Mesenchymal stem cell (in vitro differentiated cells and primary cell): ENCODE results near the gene KYAT1.

Source experiments
- DNase-seq: peaks from one replicate; pipeline ENCODE4 v3.0.0-alpha.2; 2013
- H2AFZ ChIP-seq: one replicate; pipeline ENCODE4 v1.6.1; 2013; ENCODE audit warnings: low read depth, mild to moderate bottlenecking, control low read depth, inconsistent platforms, low read length, moderate library complexity
- H2AK5ac ChIP-seq: 2 replicates; pipeline ENCODE4 v1.6.1; 2013; ENCODE audit warnings: low read length, moderate library complexity, mild to moderate bottlenecking, inconsistent platforms; ENCODE audit not compliant: severe bottlenecking
- H2BK120ac ChIP-seq: one replicate; pipeline ENCODE4 v1.6.1; 2013; ENCODE audit warnings: low read depth, mild to moderate bottlenecking, inconsistent platforms, low read length, moderate library complexity
- H2BK12ac ChIP-seq, 2 experiments: one replicate each; pipeline ENCODE4 v1.6.1; 2013; ENCODE audit warnings: inconsistent platforms in 2 of 2, low read length in 2 of 2, mild to moderate bottlenecking in 2 of 2, moderate library complexity in 2 of 2, control low read depth in 1 of 2
- H2BK15ac ChIP-seq: one replicate; pipeline ENCODE4 v1.6.1; 2013; ENCODE audit warnings: mild to moderate bottlenecking, low read depth, inconsistent platforms; ENCODE audit not compliant: poor library complexity, severe bottlenecking
- H2BK5ac ChIP-seq: 2 replicates; pipeline ENCODE4 v1.6.1; 2013; ENCODE audit warnings: low read depth, mild to moderate bottlenecking, low read length, control low read depth, inconsistent platforms; ENCODE audit not compliant: poor library complexity, severe bottlenecking
- H3K14ac ChIP-seq, 2 experiments: one replicate each; pipeline ENCODE4 v1.6.1; 2013; ENCODE audit warnings: inconsistent platforms in 2 of 2, low read length in 2 of 2, control low read depth in 1 of 2, mild to moderate bottlenecking in 1 of 2, moderate library complexity in 1 of 2
- H3K18ac ChIP-seq, 2 experiments: one replicate each; pipeline ENCODE4 v1.6.1; 2013; ENCODE audit warnings: inconsistent platforms in 2 of 2, low read length in 2 of 2, control low read depth in 1 of 2, low read depth in 1 of 2, mild to moderate bottlenecking in 1 of 2
- H3K23ac ChIP-seq, 2 experiments: one replicate each; pipeline ENCODE4 v1.6.1; 2013; ENCODE audit warnings: inconsistent platforms in 2 of 2, low read length in 2 of 2, mild to moderate bottlenecking in 2 of 2, moderate library complexity in 2 of 2, control low read depth in 1 of 2
- H3K27ac ChIP-seq: 2 replicates; pipeline ENCODE4 v1.5.1; 2013; ENCODE audit warnings: mild to moderate bottlenecking, moderate library complexity, low read length, control low read depth, inconsistent platforms; ENCODE audit not compliant: poor library complexity, severe bottlenecking
- H3K27me3 ChIP-seq, 2 experiments: 2 replicates each; pipeline versions ENCODE4 v1.6.1 to v1.7.0; 2013; ENCODE audit warnings: low read length in 2 of 2, mild to moderate bottlenecking in 2 of 2, moderate library complexity in 2 of 2, control low read depth in 1 of 2, inconsistent platforms in 1 of 2; ENCODE audit not compliant: control insufficient read depth in 1 of 2, insufficient read depth in 1 of 2
- H3K36me3 ChIP-seq, 2 experiments: 2 replicates each; pipeline versions ENCODE4 v1.6.1 to v1.7.0; 2013; ENCODE audit warnings: low read length in 2 of 2, control low read depth in 1 of 2, inconsistent platforms in 1 of 2, low read depth in 1 of 2, mild to moderate bottlenecking in 1 of 2; ENCODE audit not compliant: insufficient read depth in 2 of 2, control insufficient read depth in 1 of 2
- H3K4ac ChIP-seq, 2 experiments: one replicate each; pipeline ENCODE4 v1.6.1; 2013; ENCODE audit warnings: inconsistent platforms in 2 of 2, low read length in 2 of 2, mild to moderate bottlenecking in 2 of 2, moderate library complexity in 2 of 2, control low read depth in 1 of 2, low read depth in 1 of 2
- H3K4me1 ChIP-seq: 2 replicates; pipeline ENCODE4 v1.6.1; 2013; ENCODE audit warnings: low read depth, low read length, control low read depth; ENCODE audit not compliant: control insufficient read depth, insufficient read depth
- H3K4me2 ChIP-seq: 2 replicates; pipeline ENCODE4 v1.6.1; 2013; ENCODE audit warnings: low read length, mild to moderate bottlenecking, inconsistent platforms; ENCODE audit not compliant: poor library complexity, severe bottlenecking
- H3K4me3 ChIP-seq, 2 experiments: 2 replicates each; pipeline versions ENCODE4 v1.5.1 to v1.7.0; 2013; ENCODE audit warnings: low read length in 2 of 2, mild to moderate bottlenecking in 2 of 2, control low read depth in 1 of 2, low read depth in 1 of 2; ENCODE audit not compliant: insufficient read depth in 1 of 2
- H3K79me1 ChIP-seq: replicated peaks from 2 replicates; pipeline ENCODE4 v1.6.1; 2013; ENCODE audit warnings: mild to moderate bottlenecking, control low read depth, low read length, inconsistent platforms; ENCODE audit not compliant: poor library complexity, severe bottlenecking
- H3K9ac ChIP-seq: 2 replicates; pipeline ENCODE4 v1.7.0; 2013; ENCODE audit warnings: mild to moderate bottlenecking, low read length, moderate library complexity
- H3K9me3 ChIP-seq: 2 replicates; pipeline ENCODE4 v1.7.0; 2013; ENCODE audit warnings: mild to moderate bottlenecking, low read length; ENCODE audit not compliant: control insufficient read depth
- H4K8ac ChIP-seq: one replicate; pipeline ENCODE4 v1.6.1; 2013; ENCODE audit warnings: inconsistent platforms, mild to moderate bottlenecking, low read length, moderate library complexity
- H4K91ac ChIP-seq: one replicate; pipeline ENCODE4 v1.6.1; 2013; ENCODE audit warnings: mild to moderate bottlenecking, low read length, inconsistent platforms
- WGBS: methylation state at CpG from one replicate; pipeline ENCODE4 v1.1.7; 2013; ENCODE audit warnings: mixed read lengths; 5-methylcytosine and 5-hydroxymethylcytosine counted together

KYAT1 gene

DNA sequence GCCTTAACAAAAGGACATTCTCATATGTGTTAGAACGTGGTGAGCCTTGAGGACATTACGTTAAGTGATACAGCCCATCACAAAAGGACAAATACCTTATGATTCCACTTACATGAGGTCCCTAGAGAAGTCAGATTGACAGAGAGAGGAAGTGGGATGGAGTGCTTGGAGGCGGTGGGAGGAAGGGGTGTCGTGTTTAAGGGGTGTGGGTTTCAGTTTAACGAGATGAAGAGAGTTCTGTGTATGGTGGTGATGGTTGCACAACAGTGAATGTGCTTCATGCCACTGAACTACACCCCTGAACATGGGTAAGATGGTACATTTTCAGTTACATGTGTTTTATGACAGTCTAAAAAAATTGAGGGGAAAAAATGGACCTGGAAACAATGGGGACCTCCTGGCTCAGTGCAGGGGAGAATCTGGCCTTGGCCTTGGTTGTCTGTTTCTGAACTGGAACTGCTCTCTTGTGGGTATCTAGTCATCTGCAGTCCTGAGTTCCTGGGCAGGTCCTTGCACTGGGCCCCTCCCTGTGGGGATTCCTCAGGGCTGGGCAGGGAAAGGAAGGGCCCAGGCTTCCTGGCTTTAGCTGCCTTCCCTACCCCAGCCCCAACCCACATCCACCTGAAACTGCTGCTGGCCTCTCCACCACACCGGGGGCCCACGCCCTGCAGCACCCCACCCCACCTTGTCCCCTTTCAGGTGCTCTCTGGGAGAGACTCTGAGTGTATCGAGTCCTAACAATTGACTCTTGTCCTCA, 18.0 kb upstream of the KYAT1 start:
- no peaks in the 10 kb centered on the region for H3K9me3 ChIP-seq
- H3K4me1 ChIP-seq, result peaks cover 40% of the 10 kb centered on the region
- no peak overlapping the region for H2BK120ac ChIP-seq
- H3K4me3 ChIP-seq, result no peak overlapping the region
- peak overlapping the region; percentile 41 for H2BK15ac ChIP-seq
- no peak overlapping the region for H3K9ac ChIP-seq
- H3K4me2 ChIP-seq, result no peak overlapping the region
- peaks cover 45 to 47% of the 10 kb centered on the region in 2 experiments for H3K36me3 ChIP-seq
- peak overlapping the region; percentile 38 for H4K8ac ChIP-seq
- peak overlapping the region in 1 of 2 experiments; percentile 4 for H3K4ac ChIP-seq
- H3K14ac ChIP-seq, result peak overlapping the region in 1 of 2 experiments; percentile 45
- H2BK12ac ChIP-seq, result peak overlapping the region in 1 of 2 experiments; percentile 91
- H3K79me1 ChIP-seq, result peaks cover 29% of the 10 kb centered on the region
- DNase-seq, result peak; percentile 22
- H2AFZ ChIP-seq, result no peak overlapping the region
- no peak overlapping the region for H3K23ac ChIP-seq
- no peak overlapping the region for H3K18ac ChIP-seq
- 88% methylated on average over 6 of the region's 8 CpGs for WGBS
- no peaks in the 10 kb centered on the region for H3K27me3 ChIP-seq
- H3K27ac ChIP-seq, result no peak overlapping the region
- peak overlapping the region; percentile 59 for H4K91ac ChIP-seq
- H2BK5ac ChIP-seq, result no peak overlapping the region
- peak overlapping the region; percentile 95 for H2AK5ac ChIP-seq

DNA sequence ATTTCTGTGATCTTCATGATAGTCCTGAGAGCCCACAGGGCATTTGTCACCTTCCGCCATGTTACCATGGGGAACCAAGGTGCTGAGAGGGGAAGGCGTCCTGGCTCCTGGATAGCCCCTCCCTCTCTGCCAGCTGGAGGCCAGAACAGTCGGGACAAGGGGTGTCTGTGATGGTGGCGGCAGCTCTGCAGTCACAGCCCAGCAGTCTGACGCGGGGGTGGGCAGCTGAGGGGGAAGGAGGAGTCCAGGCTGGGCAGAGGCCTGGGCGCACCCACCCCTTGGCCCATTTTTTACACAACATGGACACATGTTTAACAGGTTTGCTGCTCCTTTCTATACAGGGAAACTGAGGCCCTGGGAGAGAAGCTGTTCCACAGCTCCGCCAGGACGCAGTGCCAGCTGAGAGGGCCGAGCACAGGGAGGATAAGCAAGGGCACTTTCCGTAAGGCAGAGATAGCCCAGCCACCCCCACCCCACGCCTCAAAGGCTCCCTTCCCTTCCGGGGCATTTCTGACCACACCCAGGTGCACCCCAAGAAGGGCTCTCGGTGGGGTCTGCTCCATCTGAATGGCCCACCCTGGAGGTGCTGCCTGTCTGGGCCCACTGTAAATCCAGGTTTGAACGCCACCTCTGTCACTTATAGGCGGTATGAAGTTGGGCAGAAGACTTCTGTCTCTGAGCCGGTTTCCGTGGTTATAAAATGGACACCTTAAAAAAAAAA, 17.3 kb upstream of the KYAT1 start:
- Histone ChIP-seq H2BK120ac (no peak overlapping the region), H4K91ac (peak overlapping the region; percentile 30), H3K23ac (no peak overlapping the region), H2BK5ac (no peak overlapping the region), H2BK15ac (no peak overlapping the region), H3K14ac (peak overlapping the region in 1 of 2 experiments; percentile 12), H2BK12ac (peak overlapping the region in 1 of 2 experiments; percentile 79), H2AFZ (no peak overlapping the region), H3K4me3 (no peak overlapping the region), H3K4ac (peak overlapping the region in 1 of 2 experiments; percentile 20), H3K27ac (no peak overlapping the region), H3K27me3 (no peaks in the 10 kb centered on the region), H2AK5ac (peak overlapping the region; percentile 21), H3K18ac (peak overlapping the region in 1 of 2 experiments; percentile 72), H4K8ac (peak overlapping the region; percentile 39), H3K9me3 (no peaks in the 10 kb centered on the region), H3K36me3 (peaks cover 47 to 50% of the 10 kb centered on the region in 2 experiments), H3K4me1 (peaks cover 38% of the 10 kb centered on the region), H3K9ac (no peak overlapping the region), H3K79me1 (peaks cover 29% of the 10 kb centered on the region), H3K4me2 (no peak overlapping the region)
- no peak for DNase-seq
- 94% methylated on average over 18 of the region's 18 CpGs for WGBS

DNA sequence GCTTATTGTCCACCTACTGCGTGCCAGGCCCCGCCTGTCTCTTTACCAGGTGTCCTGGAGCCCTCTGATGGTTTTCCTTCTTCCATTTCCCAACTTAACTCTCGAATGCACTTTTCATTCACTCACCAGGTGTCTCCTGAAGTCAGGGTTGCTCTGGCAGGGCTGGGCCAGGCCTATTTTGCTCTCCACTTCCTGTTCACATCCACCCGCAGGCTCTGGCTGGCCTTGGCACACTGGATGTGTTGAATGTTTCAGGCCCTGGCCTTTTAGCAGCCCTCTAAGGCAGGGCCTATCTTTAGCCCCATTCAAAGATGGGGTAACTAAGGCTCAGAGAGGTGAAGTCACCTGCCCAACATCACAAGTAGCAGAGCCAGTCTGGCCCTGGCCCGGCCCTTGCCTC, 16.6 kb upstream of the KYAT1 start:
- no peak overlapping the region for H3K9ac ChIP-seq
- H3K79me1 ChIP-seq, result peaks cover 29% of the 10 kb centered on the region
- WGBS, result 97% methylated on average over 5 of the region's 5 CpGs
- DNase-seq, result no peak
- H3K23ac ChIP-seq, result no peak overlapping the region
- H2BK120ac ChIP-seq, result no peak overlapping the region
- peak overlapping the region; percentile 39 for H4K8ac ChIP-seq
- H2AK5ac ChIP-seq, result peak overlapping the region; percentile 21
- no peak overlapping the region for H2BK12ac ChIP-seq
- H2BK5ac ChIP-seq, result no peak overlapping the region
- no peak overlapping the region for H2BK15ac ChIP-seq
- no peak overlapping the region for H3K4me2 ChIP-seq
- H4K91ac ChIP-seq, result no peak overlapping the region
- H3K4me3 ChIP-seq, result no peak overlapping the region
- no peak overlapping the region for H3K4ac ChIP-seq
- H2AFZ ChIP-seq, result no peak overlapping the region
- no peak overlapping the region for H3K14ac ChIP-seq
- peaks cover 48 to 54% of the 10 kb centered on the region in 2 experiments for H3K36me3 ChIP-seq
- peaks cover 39% of the 10 kb centered on the region for H3K4me1 ChIP-seq
- no peak overlapping the region for H3K18ac ChIP-seq
- H3K27ac ChIP-seq, result no peak overlapping the region
- H3K9me3 ChIP-seq, result no peaks in the 10 kb centered on the region
- H3K27me3 ChIP-seq, result no peaks in the 10 kb centered on the region

DNA sequence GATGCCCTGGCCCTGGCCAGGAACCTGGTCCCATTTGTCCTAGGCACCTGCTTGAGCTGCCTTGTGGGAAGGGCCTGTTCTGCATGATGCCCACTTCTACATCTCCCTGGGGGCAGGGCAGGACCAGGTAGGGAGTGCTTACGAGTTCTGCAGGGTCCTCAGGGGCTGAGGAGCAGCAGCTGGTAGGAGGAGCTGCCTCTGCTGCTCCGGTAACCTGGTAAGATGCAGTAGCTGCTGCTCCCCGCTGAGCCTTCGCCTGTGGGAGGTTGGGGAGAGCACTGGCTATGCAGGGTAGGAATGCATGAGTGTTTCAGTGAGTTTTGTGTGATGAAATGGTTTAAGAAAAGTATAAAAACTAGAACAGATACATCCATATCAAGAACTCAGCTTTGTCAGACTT, 13.8 kb upstream of the KYAT1 start:
- Histone ChIP-seq H3K9ac (no peak overlapping the region), H2BK12ac (no peak overlapping the region), H4K8ac (no peak overlapping the region), H3K4me3 (no peak overlapping the region), H3K4me2 (no peak overlapping the region), H2BK120ac (no peak overlapping the region), H3K36me3 (peaks cover 43 to 56% of the 10 kb centered on the region in 2 experiments), H3K4me1 (peaks cover 49% of the 10 kb centered on the region), H3K27ac (peak overlapping the region; percentile 57), H3K4ac (no peak overlapping the region), H2BK15ac (no peak overlapping the region), H2AK5ac (peak overlapping the region; percentile 6), H3K9me3 (no peaks in the 10 kb centered on the region), H3K18ac (no peak overlapping the region), H3K23ac (no peak overlapping the region), H2AFZ (no peak overlapping the region), H3K27me3 (no peaks in the 10 kb centered on the region), H3K79me1 (peaks cover 27% of the 10 kb centered on the region), H3K14ac (no peak overlapping the region), H2BK5ac (no peak overlapping the region), H4K91ac (no peak overlapping the region)
- WGBS, result 87% methylated on average over 4 of the region's 4 CpGs
- no peak for DNase-seq
